Kidney (tissue), 14 donors: ENCODE results near the gene TMEM43. TPM values are rescaled to one million over a fixed set of nuclear protein-coding genes. Genes with fewer than 3 reads are reported as not detected.

ENCODE experiments used
- DNase-seq, 5 donors: peaks; one replicate each; pipeline ENCODE4 v3.0.0-alpha.2; 2013 to 2020
- FAIRE-seq: peaks from 2 replicates; lab custom pipeline; 2012; peaks lifted over from hg19 to GRCh38; lab: Jason Lieb, UNC
- H3K27ac ChIP-seq, 2 donors: one replicate each; pipeline ENCODE4 v1.7.0; 2013; ENCODE audit warnings: low read depth in 2 of 2, low read length in 2 of 2, inconsistent platforms in 1 of 2
- H3K27me3 ChIP-seq: one replicate; pipeline ENCODE4 v1.7.1; 2013; ENCODE audit warnings: low read length, inconsistent platforms; ENCODE audit not compliant: control insufficient read depth, insufficient read depth
- H3K36me3 ChIP-seq, 3 donors: one replicate each; pipeline versions ENCODE4 v1.7.0 to v1.7.1; 2013; ENCODE audit warnings: low read length in 3 of 3, control low read depth in 1 of 3, inconsistent platforms in 1 of 3; ENCODE audit not compliant: insufficient read depth in 3 of 3, control insufficient read depth in 2 of 3
- H3K4me1 ChIP-seq, 3 donors: one replicate each; pipeline versions ENCODE4 v1.7.0 to v1.7.1; 2013; ENCODE audit warnings: low read length in 3 of 3, inconsistent platforms in 1 of 3, low read depth in 1 of 3; ENCODE audit not compliant: control insufficient read depth in 2 of 3, insufficient read depth in 2 of 3
- H3K4me3 ChIP-seq, 3 donors: one replicate each; pipeline versions ENCODE4 v1.7.0 to v1.8.1; 2013; ENCODE audit warnings: low read length in 3 of 3, control low read depth in 1 of 3, inconsistent platforms in 1 of 3
- H3K9ac ChIP-seq, 3 donors: one replicate each; pipeline versions ENCODE4 v1.7.0 to v1.7.1; 2013; ENCODE audit warnings: low read length in 3 of 3, control low read depth in 1 of 3, inconsistent platforms in 1 of 3
- H3K9me3 ChIP-seq, 3 donors: one replicate each; pipeline versions ENCODE4 v1.7.0 to v1.7.1; 2013; ENCODE audit warnings: low read length in 3 of 3, control low read depth in 1 of 3, inconsistent platforms in 1 of 3; ENCODE audit not compliant: control insufficient read depth in 2 of 3, insufficient read depth in 1 of 3
- intact Hi-C: fragments of 100-400 bp; cut with DNase I; formaldehyde crosslinking; loops from one replicate; pipeline ENCODE4 v1.11.1; 2022
- polyA plus RNA-seq: library from polyadenylated mRNA; stranded (reverse); fragments of 350-450 nt; fragmentation: Illumina TruSeq; extraction: RNeasy Lipid Tissue Mini Kit (QIAGEN cat#74804); gene quantifications from one replicate; pipeline ENCODE4 v1.2.3, GENCODE V29; 2014; ENCODE audit warnings: low read depth, low replicate concordance; ENCODE audit not compliant: insufficient read depth
- total RNA-seq: library from RNA; stranded (reverse); fragmentation: NEBNext Ultra II Directional; extraction: Animal tissue kit (Norgen Biotek cat#: 25700); gene quantifications from one replicate; pipeline ENCODE4 v1.2.1, GENCODE V29; 2021
- TF ChIP-seq, protein P1 (sequence below): IDR thresholded peaks from 3 replicates; pipeline ENCODE4 v1.5.1; 2012; ENCODE audit warnings: mild to moderate bottlenecking, moderate library complexity, borderline replicate concordance; ENCODE audit not compliant: insufficient read depth; ENCODE audit errors: extremely low read depth
- donor health status: control.
- donor health status: control.
- donor health status: control.
- donor health status: control.
- donor health status: control.
- donor health status: DM: yes; HTN: yes; CAD: no.
- donor health status: Normal renal cell carcinoma (clear cell type).

Gene TMEM43
- total and polyA plus RNA-seq, 2 donors from 2014 or later: 27.6 to 86.5 TPM

GRCh38 chr3:14122301-14122700 is 2.6 kb upstream of the TMEM43 start:
- DNase-seq (no peak), FAIRE-seq (no peak)
- Histone ChIP-seq H3K4me3 (no peak overlapping the region), H3K4me1 (peaks cover 0 to 48% (median 33%) of the 10 kb centered on the region in 3 donors), H3K36me3 (no peaks in the 10 kb centered on the region), H3K27me3 (no peaks in the 10 kb centered on the region), H3K27ac (no peak overlapping the region), H3K9me3 (no peaks in the 10 kb centered on the region), H3K9ac (no peak overlapping the region)
- TF ChIP-seq, protein P1, sequence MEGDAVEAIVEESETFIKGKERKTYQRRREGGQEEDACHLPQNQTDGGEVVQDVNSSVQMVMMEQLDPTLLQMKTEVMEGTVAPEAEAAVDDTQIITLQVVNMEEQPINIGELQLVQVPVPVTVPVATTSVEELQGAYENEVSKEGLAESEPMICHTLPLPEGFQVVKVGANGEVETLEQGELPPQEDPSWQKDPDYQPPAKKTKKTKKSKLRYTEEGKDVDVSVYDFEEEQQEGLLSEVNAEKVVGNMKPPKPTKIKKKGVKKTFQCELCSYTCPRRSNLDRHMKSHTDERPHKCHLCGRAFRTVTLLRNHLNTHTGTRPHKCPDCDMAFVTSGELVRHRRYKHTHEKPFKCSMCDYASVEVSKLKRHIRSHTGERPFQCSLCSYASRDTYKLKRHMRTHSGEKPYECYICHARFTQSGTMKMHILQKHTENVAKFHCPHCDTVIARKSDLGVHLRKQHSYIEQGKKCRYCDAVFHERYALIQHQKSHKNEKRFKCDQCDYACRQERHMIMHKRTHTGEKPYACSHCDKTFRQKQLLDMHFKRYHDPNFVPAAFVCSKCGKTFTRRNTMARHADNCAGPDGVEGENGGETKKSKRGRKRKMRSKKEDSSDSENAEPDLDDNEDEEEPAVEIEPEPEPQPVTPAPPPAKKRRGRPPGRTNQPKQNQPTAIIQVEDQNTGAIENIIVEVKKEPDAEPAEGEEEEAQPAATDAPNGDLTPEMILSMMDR: no peak
- intact Hi-C loops: no loop called here

DNA sequence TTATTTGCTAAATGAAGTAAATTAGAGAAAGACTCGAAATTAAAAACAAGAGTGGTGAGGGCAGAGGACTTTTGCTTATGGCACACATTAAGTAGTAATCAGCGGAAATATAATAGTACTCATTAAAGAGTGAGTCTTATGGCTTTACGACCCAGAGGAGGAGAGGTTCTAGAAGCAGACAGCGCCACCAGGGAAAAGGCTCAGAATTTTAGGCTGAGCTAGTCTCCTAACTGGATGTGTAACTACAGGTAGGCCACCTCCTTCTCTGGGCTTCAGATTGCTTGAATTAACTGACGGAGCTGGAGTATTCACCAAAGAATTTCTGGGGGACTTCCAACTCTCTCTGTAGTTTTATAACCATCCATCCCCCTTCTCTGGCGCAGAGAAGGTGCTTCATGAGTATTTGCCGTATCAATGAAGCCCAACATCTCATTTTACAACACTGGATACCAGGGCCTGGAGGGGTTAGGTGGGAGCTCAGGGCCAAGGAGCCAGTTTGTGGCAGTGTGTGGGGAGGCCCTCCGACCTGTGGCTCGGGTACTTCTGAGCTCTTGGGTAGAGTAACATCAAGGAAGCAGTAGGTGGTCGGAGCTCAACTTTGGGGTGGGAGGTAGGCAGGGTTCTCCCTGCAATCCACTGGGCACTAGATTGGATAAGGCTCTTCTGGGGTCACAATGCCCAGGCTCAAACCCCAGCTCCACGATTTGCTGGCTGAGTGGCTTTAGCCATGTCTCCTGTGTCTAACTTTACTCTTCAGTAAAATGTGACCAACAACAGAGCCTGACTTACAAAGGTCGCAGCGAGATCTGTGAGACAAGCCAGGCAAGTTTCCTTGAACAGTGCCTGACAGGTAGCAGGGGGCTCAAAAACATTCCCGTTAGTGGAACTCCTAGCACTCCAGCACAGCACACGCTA is 1.3 kb upstream of the TMEM43 start:
- peaks cover 0 to 43% (median 23%) of the 10 kb centered on the region in 3 donors for H3K4me1 ChIP-seq
- peak overlapping the region; percentile 72 to 88 (median 74) for H3K4me3 ChIP-seq
- H3K27ac ChIP-seq: peak overlapping the region; percentile 66 to 86
- FAIRE-seq (no peak), DNase-seq (peak in 1 of 5 donors; percentile 45)
- intact Hi-C loops: no loop called here
- no peaks in the 10 kb centered on the region for H3K9me3 ChIP-seq
- TF ChIP-seq, protein P1: no peak
- H3K27me3 ChIP-seq: no peaks in the 10 kb centered on the region
- H3K9ac ChIP-seq: peak overlapping the region; percentile 46 to 63 (median 50)
- no peaks in the 10 kb centered on the region for H3K36me3 ChIP-seq

DNA sequence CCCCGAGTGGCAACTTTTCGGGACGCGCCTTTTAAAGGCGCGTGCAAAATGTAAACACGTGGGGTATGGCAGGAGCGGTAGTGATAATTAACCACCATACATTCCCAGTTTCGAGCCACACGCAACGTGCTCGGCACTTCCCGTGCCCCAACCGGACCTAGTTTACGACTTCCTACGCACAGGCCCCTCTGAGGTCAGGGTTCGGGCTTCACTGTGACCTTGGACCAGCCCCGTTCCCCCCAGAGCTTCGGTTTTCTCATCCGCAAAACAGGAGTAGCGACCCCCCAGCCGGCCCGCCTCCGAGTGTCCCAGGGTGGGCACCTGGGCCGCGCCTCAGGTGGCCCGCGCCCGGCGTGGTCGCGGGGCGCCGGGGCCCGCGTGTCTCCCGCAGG is 633 bp upstream of the TMEM43 start:
- DNase-seq (peak in 4 of 5 donors; percentile 29 to 89 (median 45)), FAIRE-seq (no peak)
- H3K27ac ChIP-seq: peak overlapping the region; percentile 66 to 86
- no peaks in the 10 kb centered on the region for H3K27me3 ChIP-seq
- peaks cover 0 to 38% (median 19%) of the 10 kb centered on the region in 3 donors for H3K4me1 ChIP-seq
- no peaks in the 10 kb centered on the region for H3K9me3 ChIP-seq
- TF ChIP-seq, protein P1: no peak
- peak overlapping the region; percentile 46 to 63 (median 50) for H3K9ac ChIP-seq
- intact Hi-C loops: no loop called here
- H3K4me3 ChIP-seq: peak overlapping the region; percentile 72 to 88 (median 74)
- peaks cover 0 to under 1% (median 0%) of the 10 kb centered on the region in 3 donors for H3K36me3 ChIP-seq
